ENCODE data around the gene SRP68.

DNA sequence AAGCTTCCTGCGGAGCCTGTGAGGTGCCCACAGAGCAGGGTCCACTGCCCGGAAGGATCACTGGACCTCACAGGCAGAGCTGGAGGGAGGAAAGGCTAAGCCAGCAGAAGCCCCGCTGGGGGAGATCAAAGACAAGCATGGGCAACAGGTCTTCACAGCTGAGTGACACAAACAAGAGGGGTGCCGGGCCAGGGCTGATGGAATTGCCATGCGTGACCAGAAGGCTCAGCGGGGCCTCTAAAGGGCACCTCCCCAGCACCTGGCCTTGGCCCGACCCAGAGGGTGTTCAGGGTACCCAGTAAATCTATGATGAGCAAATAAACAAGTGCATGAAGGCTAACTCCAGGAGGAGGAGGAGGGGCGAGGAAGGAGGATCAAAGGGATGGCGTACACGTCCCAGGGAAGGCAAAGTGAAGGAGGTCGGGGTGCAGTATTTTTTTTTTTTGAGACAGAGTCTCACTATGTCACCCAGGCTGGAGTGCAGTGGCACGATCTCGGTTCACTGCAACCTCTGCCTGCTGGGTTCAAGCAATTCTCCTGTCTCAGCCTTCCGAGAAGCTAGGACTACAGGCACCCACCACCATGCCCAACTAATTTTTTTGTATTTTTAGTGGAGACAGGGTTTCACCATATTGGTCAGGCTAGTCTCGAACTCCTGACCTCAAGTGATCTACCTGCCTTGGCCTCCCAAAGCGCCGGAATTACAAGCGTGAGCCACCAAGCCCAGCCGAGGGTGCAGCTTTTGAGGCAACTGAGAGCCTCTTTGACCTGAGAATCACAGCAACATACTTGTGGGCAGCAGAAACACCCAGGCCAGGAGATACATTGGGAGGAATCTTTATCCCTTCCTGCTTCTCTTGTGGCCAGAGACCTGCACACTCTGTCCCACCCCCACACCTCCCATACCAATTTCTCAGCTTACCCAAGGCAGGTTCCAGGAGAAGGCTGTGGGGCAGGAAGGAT is 47.4 kb upstream of the SRP68 start:
- TF ChIP-seq ZFP30 (CRISPR knock-in tag; IDR thresholded peaks at IDR 0.05), result no peak
- TF ChIP-seq, protein P1, sequence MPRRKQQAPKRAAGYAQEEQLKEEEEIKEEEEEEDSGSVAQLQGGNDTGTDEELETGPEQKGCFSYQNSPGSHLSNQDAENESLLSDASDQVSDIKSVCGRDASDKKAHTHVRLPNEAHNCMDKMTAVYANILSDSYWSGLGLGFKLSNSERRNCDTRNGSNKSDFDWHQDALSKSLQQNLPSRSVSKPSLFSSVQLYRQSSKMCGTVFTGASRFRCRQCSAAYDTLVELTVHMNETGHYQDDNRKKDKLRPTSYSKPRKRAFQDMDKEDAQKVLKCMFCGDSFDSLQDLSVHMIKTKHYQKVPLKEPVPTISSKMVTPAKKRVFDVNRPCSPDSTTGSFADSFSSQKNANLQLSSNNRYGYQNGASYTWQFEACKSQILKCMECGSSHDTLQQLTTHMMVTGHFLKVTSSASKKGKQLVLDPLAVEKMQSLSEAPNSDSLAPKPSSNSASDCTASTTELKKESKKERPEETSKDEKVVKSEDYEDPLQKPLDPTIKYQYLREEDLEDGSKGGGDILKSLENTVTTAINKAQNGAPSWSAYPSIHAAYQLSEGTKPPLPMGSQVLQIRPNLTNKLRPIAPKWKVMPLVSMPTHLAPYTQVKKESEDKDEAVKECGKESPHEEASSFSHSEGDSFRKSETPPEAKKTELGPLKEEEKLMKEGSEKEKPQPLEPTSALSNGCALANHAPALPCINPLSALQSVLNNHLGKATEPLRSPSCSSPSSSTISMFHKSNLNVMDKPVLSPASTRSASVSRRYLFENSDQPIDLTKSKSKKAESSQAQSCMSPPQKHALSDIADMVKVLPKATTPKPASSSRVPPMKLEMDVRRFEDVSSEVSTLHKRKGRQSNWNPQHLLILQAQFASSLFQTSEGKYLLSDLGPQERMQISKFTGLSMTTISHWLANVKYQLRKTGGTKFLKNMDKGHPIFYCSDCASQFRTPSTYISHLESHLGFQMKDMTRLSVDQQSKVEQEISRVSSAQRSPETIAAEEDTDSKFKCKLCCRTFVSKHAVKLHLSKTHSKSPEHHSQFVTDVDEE (CRISPR knock-in tag; IDR thresholded peaks at IDR 0.05), result no peak
- TF ChIP-seq, protein P2, sequence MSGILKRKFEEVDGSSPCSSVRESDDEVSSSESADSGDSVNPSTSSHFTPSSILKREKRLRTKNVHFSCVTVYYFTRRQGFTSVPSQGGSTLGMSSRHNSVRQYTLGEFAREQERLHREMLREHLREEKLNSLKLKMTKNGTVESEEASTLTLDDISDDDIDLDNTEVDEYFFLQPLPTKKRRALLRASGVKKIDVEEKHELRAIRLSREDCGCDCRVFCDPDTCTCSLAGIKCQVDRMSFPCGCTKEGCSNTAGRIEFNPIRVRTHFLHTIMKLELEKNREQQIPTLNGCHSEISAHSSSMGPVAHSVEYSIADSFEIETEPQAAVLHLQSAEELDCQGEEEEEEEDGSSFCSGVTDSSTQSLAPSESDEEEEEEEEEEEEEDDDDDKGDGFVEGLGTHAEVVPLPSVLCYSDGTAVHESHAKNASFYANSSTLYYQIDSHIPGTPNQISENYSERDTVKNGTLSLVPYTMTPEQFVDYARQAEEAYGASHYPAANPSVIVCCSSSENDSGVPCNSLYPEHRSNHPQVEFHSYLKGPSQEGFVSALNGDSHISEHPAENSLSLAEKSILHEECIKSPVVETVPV (CRISPR knock-in tag; IDR thresholded peaks at IDR 0.05), result no peak
- no peak for TF ChIP-seq TOX (CRISPR knock-in tag; IDR thresholded peaks at IDR 0.05; ENCODE audit: borderline replicate concordance)
- no peak for TF ChIP-seq ZNF70 (CRISPR knock-in tag; IDR thresholded peaks at IDR 0.05)
- TF ChIP-seq ZFP3 (CRISPR knock-in tag; IDR thresholded peaks at IDR 0.05), result no peak
- TF ChIP-seq, protein P3, sequence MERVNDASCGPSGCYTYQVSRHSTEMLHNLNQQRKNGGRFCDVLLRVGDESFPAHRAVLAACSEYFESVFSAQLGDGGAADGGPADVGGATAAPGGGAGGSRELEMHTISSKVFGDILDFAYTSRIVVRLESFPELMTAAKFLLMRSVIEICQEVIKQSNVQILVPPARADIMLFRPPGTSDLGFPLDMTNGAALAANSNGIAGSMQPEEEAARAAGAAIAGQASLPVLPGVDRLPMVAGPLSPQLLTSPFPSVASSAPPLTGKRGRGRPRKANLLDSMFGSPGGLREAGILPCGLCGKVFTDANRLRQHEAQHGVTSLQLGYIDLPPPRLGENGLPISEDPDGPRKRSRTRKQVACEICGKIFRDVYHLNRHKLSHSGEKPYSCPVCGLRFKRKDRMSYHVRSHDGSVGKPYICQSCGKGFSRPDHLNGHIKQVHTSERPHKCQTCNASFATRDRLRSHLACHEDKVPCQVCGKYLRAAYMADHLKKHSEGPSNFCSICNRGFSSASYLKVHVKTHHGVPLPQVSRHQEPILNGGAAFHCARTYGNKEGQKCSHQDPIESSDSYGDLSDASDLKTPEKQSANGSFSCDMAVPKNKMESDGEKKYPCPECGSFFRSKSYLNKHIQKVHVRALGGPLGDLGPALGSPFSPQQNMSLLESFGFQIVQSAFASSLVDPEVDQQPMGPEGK (CRISPR knock-in tag; IDR thresholded peaks at IDR 0.05; ENCODE audit: borderline replicate concordance), result no peak
- TF ChIP-seq ESRRG (CRISPR knock-in tag; IDR thresholded peaks at IDR 0.05), result no peak
- TF ChIP-seq ISL1 (CRISPR knock-in tag; IDR thresholded peaks at IDR 0.05), result no peak
- TF ChIP-seq ARNTL (CRISPR knock-in tag; IDR thresholded peaks at IDR 0.05; ENCODE audit: borderline replicate concordance, low read depth), result no peak
